IPS-18c (cell line): Measurements from ENCODE around the gene SMYD3.
"Not testable (repeated sequence)": the region's sequence is repeated elsewhere in the genome, so short reads cannot be mapped to it uniquely, and the experiment has no call there.

ENCODE experiments used
- H3K4me3 ChIP-seq: 2 replicates; pipeline ENCODE4 v1.7.0; 2013; ENCODE audit warnings: low read depth, mild to moderate bottlenecking, low read length, moderate library complexity; ENCODE audit not compliant: insufficient read depth
- H3K9me3 ChIP-seq: one replicate; pipeline ENCODE4 v1.6.1; 2013; ENCODE audit warnings: mild to moderate bottlenecking, low read length, moderate library complexity; ENCODE audit not compliant: control insufficient read depth, insufficient read depth

SMYD3 gene

GRCh38 chr1:245753807-245754206 is 753.3 kb downstream of the SMYD3 start:
- Histone ChIP-seq H3K9me3 (no peaks in the 10 kb centered on the region), H3K4me3 (no peak overlapping the region)

DNA sequence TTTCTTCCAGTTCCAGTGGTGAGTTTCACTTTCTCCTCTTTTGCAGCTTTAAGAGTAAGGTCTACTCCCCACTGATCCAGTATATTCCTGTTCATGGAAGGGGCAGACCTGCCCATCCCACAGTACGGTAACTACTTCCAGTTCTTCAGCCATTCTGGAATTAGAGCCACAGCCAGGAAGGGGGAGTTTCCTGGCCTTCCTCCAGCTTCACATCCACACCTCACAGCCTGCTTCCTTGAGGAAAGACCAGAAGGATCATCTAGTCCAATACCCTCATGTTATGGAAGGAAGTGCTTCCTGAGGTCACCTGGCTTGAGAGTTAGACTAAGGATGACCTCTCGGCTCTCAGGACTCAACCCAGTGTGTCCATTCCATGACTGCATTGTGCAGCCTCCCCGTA is 754.5 kb downstream of the SMYD3 start:
- H3K9me3 ChIP-seq = no peaks in the 10 kb centered on the region

DNA sequence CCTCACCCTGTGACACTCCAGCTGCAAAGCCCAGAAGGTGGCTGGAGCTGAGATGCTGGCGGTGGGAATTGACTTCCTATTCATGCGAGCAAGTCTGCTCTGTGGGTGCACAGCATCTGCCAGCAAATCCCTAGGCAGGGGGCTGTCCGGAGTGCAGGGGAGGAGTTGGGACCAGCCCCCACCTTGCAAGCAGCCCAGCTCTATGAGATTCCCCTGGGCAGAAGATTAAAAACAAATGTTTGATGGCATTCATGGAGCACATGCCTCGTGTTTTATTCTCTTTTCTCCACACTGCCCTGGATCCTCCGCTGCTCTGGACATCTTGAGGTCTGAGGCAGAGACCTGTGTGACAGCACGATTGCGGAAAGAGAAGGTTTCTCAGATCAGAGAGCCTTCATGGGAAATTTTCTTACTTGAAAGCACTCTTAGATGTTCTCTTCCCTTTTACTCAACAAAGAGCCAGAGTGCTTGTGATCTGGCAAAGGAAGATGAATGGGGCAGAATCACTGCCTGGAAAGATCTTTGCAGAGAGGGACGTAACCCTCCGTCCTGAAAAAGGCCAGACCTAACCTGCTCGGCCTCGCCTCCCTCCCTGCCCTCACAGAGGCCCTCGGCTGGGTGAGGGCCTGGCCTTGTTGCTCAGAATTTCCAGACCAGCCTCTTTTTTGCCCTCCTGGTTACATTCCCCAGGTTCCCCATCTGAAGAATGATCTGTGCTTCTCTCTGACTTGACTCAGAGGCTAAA is 755.2 kb downstream of the SMYD3 start:
- Histone ChIP-seq H3K9me3 (no peaks in the 10 kb centered on the region), H3K4me3 (no peak overlapping the region)

More for the DNA sequence above, 754.5 kb downstream of the SMYD3 start:
- no peak overlapping the region for H3K4me3 ChIP-seq

- Histone ChIP-seq H3K9me3 (no peaks in the 10 kb centered on the region), H3K4me3 (no peak overlapping the region)
Observed at GRCh38 chr1:245751116-245751515, 756.0 kb downstream of the SMYD3 start.

DNA sequence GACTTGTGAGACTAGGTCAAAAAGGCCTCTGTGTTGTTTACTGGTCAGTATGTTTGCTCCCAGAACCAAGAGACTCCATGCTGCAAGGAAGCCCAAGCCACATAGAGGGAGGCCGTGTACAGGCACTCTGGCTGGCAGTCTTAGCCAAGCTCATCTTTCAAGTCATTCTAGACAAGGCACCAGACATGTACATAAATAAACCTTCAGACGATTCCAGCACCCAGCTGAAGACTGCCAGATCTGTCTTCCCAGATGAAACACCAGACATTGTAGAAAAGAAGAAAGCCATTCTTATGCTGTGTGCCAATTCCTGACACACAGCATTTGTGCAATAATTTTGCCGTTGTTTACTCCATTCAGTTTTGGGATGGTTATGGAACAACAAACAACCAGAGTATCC is 756.8 kb downstream of the SMYD3 start:
- H3K4me3 ChIP-seq = no peak overlapping the region

DNA sequence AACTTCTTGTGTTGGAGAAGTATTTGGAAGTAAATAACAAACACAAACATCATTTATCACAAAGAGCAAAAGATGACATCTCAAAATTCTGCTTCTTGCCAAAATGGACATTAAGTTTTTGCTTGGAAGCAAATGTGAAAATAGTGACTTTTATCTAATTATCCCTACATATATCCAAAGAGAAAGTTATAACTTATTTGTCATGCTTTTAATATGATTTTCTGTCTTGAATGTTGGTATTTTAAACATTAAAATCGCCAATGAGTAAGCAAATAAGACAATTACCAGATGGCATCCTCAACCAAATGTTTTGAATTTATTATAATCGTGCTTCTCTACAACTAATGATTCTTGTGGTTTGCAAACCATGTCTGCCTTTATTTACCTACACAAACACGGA is 758.0 kb downstream of the SMYD3 start:
- H3K4me3 ChIP-seq = no peak overlapping the region
- H3K9me3 ChIP-seq = no peaks in the 10 kb centered on the region

More for the DNA sequence above, 756.8 kb downstream of the SMYD3 start:
- H3K9me3 ChIP-seq = no peaks in the 10 kb centered on the region

DNA sequence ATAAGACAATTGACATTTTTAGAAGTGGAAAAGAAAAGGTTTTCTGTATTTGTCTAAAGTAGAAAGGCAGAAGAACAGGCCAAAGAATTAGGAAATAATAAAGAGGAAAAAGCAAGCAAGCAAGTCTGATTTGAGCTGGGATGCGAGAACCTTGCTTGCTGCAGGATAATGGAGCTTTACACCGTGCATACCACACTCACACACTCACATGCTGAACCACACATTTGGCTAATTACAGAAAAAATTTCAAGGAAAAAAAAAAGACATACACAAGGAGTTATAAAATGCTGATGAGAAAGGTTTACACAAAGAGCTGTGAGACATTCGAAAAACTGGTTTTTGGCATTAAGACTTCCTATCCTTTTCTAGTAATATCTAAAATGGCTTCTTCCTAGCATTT is 758.4 kb downstream of the SMYD3 start:
- Histone ChIP-seq H3K9me3 (no peaks in the 10 kb centered on the region), H3K4me3 (no peak overlapping the region)

DNA sequence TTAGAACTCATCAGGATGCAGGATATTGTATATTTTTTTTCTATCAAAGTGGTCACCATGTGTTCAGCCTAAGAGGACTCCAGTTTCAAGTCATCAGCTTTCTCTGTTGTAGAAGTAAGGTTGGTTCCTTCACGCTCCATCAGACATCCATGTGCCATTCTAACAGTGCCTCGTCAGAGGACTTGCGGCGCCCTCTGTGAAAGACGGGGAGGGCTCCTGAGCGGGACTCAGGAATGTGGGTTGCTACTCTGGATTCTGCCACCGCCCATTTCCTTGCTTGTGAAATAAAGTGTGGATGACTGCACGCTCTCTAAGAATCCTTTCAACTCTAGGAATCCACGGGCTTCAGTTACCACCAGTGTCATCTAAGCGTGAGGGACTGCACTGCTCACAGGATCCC is 758.8 kb downstream of the SMYD3 start:
- H3K4me3 ChIP-seq = no peak overlapping the region
- no peaks in the 10 kb centered on the region for H3K9me3 ChIP-seq

GRCh38 chr1:245742896-245743295 is 764.2 kb downstream of the SMYD3 start:
- Histone ChIP-seq H3K4me3 (no peak overlapping the region), H3K9me3 (no peaks in the 10 kb centered on the region)

- not testable (repeated sequence) for H3K9me3 ChIP-seq, H3K4me3 ChIP-seq
Observed at GRCh38 chr1:245740336-245740735, 766.7 kb downstream of the SMYD3 start.

GRCh38 chr1:245730801-245731200 is 776.3 kb downstream of the SMYD3 start:
- no peak overlapping the region for H3K4me3 ChIP-seq
- no peaks in the 10 kb centered on the region for H3K9me3 ChIP-seq

- not testable (repeated sequence) for H3K4me3 ChIP-seq, H3K9me3 ChIP-seq
Observed at GRCh38 chr1:245728035-245728434, 779.0 kb downstream of the SMYD3 start.

DNA sequence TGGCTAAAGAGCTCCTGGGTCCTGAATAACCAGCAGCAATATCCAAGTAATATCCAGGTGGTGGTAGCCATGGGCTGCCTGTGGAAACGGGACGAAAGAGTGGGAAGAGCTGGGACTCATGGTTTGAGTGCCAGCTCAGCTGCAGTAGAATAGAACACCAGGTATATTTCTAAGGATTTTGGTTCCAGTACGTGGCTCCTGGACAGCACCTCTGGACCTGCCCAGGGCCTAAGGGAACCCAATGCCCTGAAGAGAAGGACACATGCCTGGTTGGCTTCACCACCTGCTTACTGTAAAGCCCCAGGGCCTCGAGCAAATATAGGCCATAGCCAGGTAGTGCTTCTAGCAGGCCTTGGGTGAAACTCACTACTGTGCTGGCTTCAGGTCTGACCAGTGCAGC is 785.6 kb downstream of the SMYD3 start:
- Histone ChIP-seq H3K9me3 (no peaks in the 10 kb centered on the region), H3K4me3 (no peak overlapping the region)

DNA sequence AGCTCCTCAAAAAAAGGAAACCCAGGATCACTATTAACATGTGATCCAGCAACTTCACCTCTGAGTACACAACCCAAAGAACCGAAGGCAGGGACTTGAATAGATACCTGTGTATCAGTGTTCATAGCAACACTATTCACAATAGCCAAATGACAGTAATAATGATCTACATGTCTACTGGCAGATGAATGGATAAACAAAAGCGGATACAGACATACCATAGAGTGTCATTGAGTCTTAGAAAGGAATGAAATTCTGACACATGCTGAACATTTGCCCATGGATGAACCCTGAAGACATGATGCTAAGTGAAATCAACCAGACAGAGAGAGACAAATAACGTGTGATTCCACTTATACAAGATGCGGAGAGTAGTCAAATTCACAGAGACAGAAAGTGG is 788.1 kb downstream of the SMYD3 start:
- Histone ChIP-seq H3K9me3 (no peaks in the 10 kb centered on the region), H3K4me3 (no peak overlapping the region)

DNA sequence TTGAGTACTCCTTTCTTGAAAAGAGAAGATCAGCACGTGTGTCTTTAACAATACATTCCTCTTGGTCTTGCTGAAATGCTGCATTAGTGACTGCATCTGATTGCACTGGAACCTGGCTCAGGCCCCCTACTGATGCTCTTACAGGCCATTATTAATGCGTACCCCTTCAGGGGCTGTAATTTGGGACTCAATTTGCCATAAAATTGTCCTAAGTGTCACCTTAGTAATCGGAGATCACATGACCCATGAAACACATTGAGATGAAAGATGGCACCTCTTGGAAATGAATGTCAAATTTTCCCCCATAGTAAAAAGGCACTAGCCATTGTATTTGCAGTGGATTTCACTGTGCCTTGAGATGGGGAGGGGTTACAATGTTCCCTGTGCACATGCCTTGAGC is 789.0 kb downstream of the SMYD3 start:
- no peaks in the 10 kb centered on the region for H3K9me3 ChIP-seq

GRCh38 chr1:245717611-245718010 is 789.5 kb downstream of the SMYD3 start:
- Histone ChIP-seq H3K4me3 (no peak overlapping the region), H3K9me3 (no peaks in the 10 kb centered on the region)

More for the DNA sequence above, 789.0 kb downstream of the SMYD3 start:
- no peak overlapping the region for H3K4me3 ChIP-seq

DNA sequence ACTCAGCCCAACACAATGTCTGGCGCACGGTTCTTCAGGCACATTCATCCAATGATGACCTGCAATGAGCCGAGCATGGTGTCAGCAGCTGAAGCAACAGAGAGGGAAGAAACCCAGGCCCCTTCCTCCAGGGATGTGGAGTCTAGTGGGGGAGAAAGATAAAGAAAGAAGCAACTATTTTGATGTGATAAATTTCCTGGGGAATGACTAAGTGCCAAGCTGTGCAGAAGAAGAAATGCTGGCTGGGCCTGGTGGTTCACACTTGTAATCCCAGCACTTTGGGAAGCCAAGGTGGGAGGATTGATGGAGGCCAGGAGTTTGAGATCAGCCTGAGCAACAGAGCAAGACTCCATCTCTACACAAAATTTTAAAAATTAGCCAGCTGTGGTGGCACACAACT is 790.5 kb downstream of the SMYD3 start:
- H3K9me3 ChIP-seq = no peaks in the 10 kb centered on the region
- H3K4me3 ChIP-seq = no peak overlapping the region

DNA sequence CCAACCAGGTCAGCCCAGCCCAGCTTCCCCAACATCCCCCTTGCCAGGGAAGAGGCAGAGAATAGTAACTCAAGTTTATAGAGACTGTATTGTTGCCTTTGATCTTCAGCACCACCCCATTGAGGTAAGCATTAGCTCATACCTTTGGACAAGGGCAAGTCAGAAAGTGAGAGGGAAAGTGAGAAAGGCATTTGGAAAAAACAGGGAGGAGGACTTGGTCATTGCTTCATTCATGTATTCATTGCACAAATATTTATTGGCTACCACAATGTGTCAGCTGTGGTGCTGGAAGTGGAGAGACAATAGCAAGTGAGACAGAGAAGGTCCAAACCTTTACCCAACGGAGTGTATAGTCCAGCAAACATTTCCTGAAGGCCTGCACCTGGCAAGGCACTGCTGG is 791.1 kb downstream of the SMYD3 start:
- Histone ChIP-seq H3K9me3 (no peaks in the 10 kb centered on the region), H3K4me3 (no peak overlapping the region)

DNA sequence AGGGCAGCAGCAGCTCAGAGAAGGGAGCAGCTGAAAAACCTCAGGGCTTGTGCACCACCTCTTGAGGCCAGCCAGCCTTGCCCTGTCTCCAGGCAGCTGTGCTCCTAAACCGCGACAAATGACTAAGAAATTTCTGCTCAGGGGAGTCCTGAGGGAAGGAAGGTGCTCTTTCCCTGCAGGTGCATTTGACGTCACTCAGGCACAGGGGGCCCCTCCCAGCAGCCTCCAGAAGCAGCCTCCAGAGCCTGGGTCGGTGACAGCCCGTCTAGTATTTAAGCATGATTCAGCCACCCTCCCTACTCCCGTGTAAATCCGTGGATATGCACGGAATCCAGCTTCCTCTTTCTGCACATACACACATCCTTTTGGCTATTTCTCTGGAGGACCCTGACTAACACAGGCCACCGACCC is 791.8 kb downstream of the SMYD3 start:
- H3K4me3 ChIP-seq = no peak overlapping the region
- no peaks in the 10 kb centered on the region for H3K9me3 ChIP-seq
